Loucy (cell line): ENCODE results near the gene SGIP1.

Experiments used
- H2AFZ ChIP-seq: fragments of 200-600 bp; sonication (generic); 2 replicates; pipeline ENCODE4 v1.6.0; 2016; ENCODE audit warnings: antibody characterized with exemption, mild to moderate bottlenecking, low read length, moderate library complexity
- H3F3A ChIP-seq: fragments of 200-600 bp; 2 replicates; pipeline ENCODE4 v1.6.0; 2016; ENCODE audit warnings: antibody characterized with exemption, low read depth, mild to moderate bottlenecking
- H3K27me3 ChIP-seq: fragments of 200-600 bp; sonication (generic); 2 replicates; pipeline ENCODE4 v1.6.1; 2014; ENCODE audit warnings: low read length, mild to moderate bottlenecking; ENCODE audit not compliant: insufficient read depth, poor library complexity, severe bottlenecking
- H3K36me3 ChIP-seq: fragments of 200-600 bp; sonication (generic); 2 replicates; pipeline ENCODE4 v1.6.1; 2016; ENCODE audit warnings: low read length; ENCODE audit not compliant: insufficient read depth
- H3K4me1 ChIP-seq: fragments of 200-600 bp; sonication (generic); 2 replicates; pipeline ENCODE4 v1.5.1; 2014; ENCODE audit warnings: low read length, mild to moderate bottlenecking; ENCODE audit not compliant: insufficient read depth, poor library complexity, severe bottlenecking
- H3K4me2 ChIP-seq: fragments of 200-600 bp; sonication (generic); 2 replicates; pipeline ENCODE4 v1.6.0; 2014; ENCODE audit warnings: antibody characterized with exemption, low read length, low read depth, mild to moderate bottlenecking; ENCODE audit not compliant: poor library complexity, severe bottlenecking
- H3K4me3 ChIP-seq: fragments of 200-600 bp; sonication (generic); 2 replicates; pipeline ENCODE4 v1.5.1; 2014; ENCODE audit warnings: low read length, mild to moderate bottlenecking, mixed read lengths; ENCODE audit not compliant: poor library complexity, severe bottlenecking
- H3K79me2 ChIP-seq: fragments of 200-600 bp; sonication (generic); 2 replicates; pipeline ENCODE4 v1.6.1; 2014; ENCODE audit warnings: low read length; ENCODE audit not compliant: insufficient read depth
- H3K9ac ChIP-seq: fragments of 200-600 bp; sonication (generic); 2 replicates; pipeline ENCODE4 v1.6.0; 2014; ENCODE audit warnings: mild to moderate bottlenecking, low read depth, low read length, moderate library complexity; ENCODE audit not compliant: poor library complexity, severe bottlenecking
- H3K9me2 ChIP-seq: fragments of 200-600 bp; sonication (generic); replicated peaks from 2 replicates; pipeline ENCODE4 v1.6.1; 2016; ENCODE audit warnings: low read depth, low read length, mixed read lengths
- H3K9me3 ChIP-seq: fragments of 200-600 bp; sonication (generic); 2 replicates; pipeline ENCODE4 v1.6.1; 2014; ENCODE audit warnings: mild to moderate bottlenecking, antibody characterized with exemption, low read length, low read depth; ENCODE audit not compliant: insufficient read depth
- H4K20me1 ChIP-seq: fragments of 200-600 bp; sonication (generic); 2 replicates; pipeline ENCODE4 v1.6.0; 2014; ENCODE audit warnings: antibody characterized with exemption, low read length, mild to moderate bottlenecking; ENCODE audit not compliant: insufficient read depth, poor library complexity, severe bottlenecking
- CTCF ChIP-seq: fragments of 200-600 bp; sonication (generic); conservative IDR thresholded peaks from 2 replicates; pipeline ENCODE4 v1.5.1; 2014; ENCODE audit warnings: mild to moderate bottlenecking, antibody characterized with exemption, low read length
- EZH2phosphoT487 ChIP-seq: fragments of 200-600 bp; IDR thresholded peaks from 2 replicates; pipeline ENCODE4 v1.6.1; 2018; ENCODE audit warnings: antibody characterized with exemption, mild to moderate bottlenecking, moderate library complexity, borderline replicate concordance

SGIP1 gene

GRCh38 chr1:66497910-66498309, 36.0 kb upstream of the SGIP1 start:
- no peaks in the 10 kb centered on the region for H3K9me2 ChIP-seq
- H3K36me3 ChIP-seq, result no peaks in the 10 kb centered on the region
- no peaks in the 10 kb centered on the region for H4K20me1 ChIP-seq
- H3K4me1 ChIP-seq, result peaks cover 26% of the 10 kb centered on the region
- no peaks in the 10 kb centered on the region for H3K79me2 ChIP-seq
- TF ChIP-seq CTCF (no peak), EZH2phosphoT487 (no peak)
- H3F3A ChIP-seq, result peaks cover 5% of the 10 kb centered on the region; the same call in 1 of the 2 replicates
- H2AFZ ChIP-seq, result no peak overlapping the region
- H3K9me3 ChIP-seq, result no peaks in the 10 kb centered on the region
- no peak overlapping the region for H3K9ac ChIP-seq
- no peaks in the 10 kb centered on the region for H3K27me3 ChIP-seq
- H3K4me3 ChIP-seq, result no peak overlapping the region
- no peak overlapping the region for H3K4me2 ChIP-seq

- H3K79me2 ChIP-seq, result no peaks in the 10 kb centered on the region
- H3F3A ChIP-seq, result no peaks in the 10 kb centered on the region
- TF ChIP-seq EZH2phosphoT487, result no peak
- TF ChIP-seq CTCF, result no peak
- no peak overlapping the region for H3K4me2 ChIP-seq
- no peak overlapping the region for H3K4me3 ChIP-seq
- no peaks in the 10 kb centered on the region for H3K36me3 ChIP-seq
- peaks cover 12% of the 10 kb centered on the region for H3K4me1 ChIP-seq
- H3K27me3 ChIP-seq, result no peaks in the 10 kb centered on the region
- no peaks in the 10 kb centered on the region for H3K9me3 ChIP-seq
- no peaks in the 10 kb centered on the region for H3K9me2 ChIP-seq
- no peak overlapping the region for H2AFZ ChIP-seq
- H4K20me1 ChIP-seq, result no peaks in the 10 kb centered on the region
- no peak overlapping the region for H3K9ac ChIP-seq
Measured at GRCh38 chr1:66500301-66500700, 33.7 kb upstream of the SGIP1 start.

GRCh38 chr1:66502086-66502485, 31.9 kb upstream of the SGIP1 start:
- no peak for TF ChIP-seq EZH2phosphoT487
- no peaks in the 10 kb centered on the region for H3K9me3 ChIP-seq
- peaks cover 2% of the 10 kb centered on the region for H3K4me1 ChIP-seq
- H3K79me2 ChIP-seq, result no peaks in the 10 kb centered on the region
- no peak overlapping the region for H3K4me2 ChIP-seq
- no peak overlapping the region for H3K4me3 ChIP-seq
- no peak overlapping the region for H2AFZ ChIP-seq
- no peaks in the 10 kb centered on the region for H3K36me3 ChIP-seq
- H4K20me1 ChIP-seq, result no peaks in the 10 kb centered on the region
- H3K9ac ChIP-seq, result no peak overlapping the region
- H3K9me2 ChIP-seq, result no peaks in the 10 kb centered on the region
- H3K27me3 ChIP-seq, result no peaks in the 10 kb centered on the region
- H3F3A ChIP-seq, result no peaks in the 10 kb centered on the region

- TF ChIP-seq CTCF, result peak; percentile 91
- TF ChIP-seq EZH2phosphoT487, result no peak
- no peaks in the 10 kb centered on the region for H3K9me2 ChIP-seq
- H3K9me3 ChIP-seq, result no peaks in the 10 kb centered on the region
- no peak overlapping the region for H3K4me3 ChIP-seq
- no peaks in the 10 kb centered on the region for H3K36me3 ChIP-seq
- no peak overlapping the region for H2AFZ ChIP-seq
- peaks cover 5% of the 10 kb centered on the region for H3K4me1 ChIP-seq
- H4K20me1 ChIP-seq, result no peaks in the 10 kb centered on the region
- no peak overlapping the region for H3K4me2 ChIP-seq
- no peaks in the 10 kb centered on the region for H3K27me3 ChIP-seq
- H3F3A ChIP-seq, result no peaks in the 10 kb centered on the region
- H3K79me2 ChIP-seq, result no peaks in the 10 kb centered on the region
- H3K9ac ChIP-seq, result no peak overlapping the region
Measured at GRCh38 chr1:66503841-66504470, 30.0 kb upstream of the SGIP1 start.
